M059J (cell line): ENCODE measurements around the gene IRF4. TPM values are rescaled to one million over a fixed set of nuclear protein-coding genes. Genes with fewer than 3 reads are reported as not detected.

Experiments
- DNase-seq: peaks from one replicate; pipeline ENCODE4 v3.0.0-alpha.2; 2012; ENCODE audit warnings: low read depth
- total RNA-seq: library from RNA; depleted of rRNA; stranded (reverse); fragments of >200 nt; shearing (Covaris generic); gene quantifications from 2 replicates; pipeline ENCODE4 v1.2.3, GENCODE V29; 2014

IRF4 gene
- total RNA-seq, 1 experiment from 2014 or later: 0.02 TPM

DNA sequence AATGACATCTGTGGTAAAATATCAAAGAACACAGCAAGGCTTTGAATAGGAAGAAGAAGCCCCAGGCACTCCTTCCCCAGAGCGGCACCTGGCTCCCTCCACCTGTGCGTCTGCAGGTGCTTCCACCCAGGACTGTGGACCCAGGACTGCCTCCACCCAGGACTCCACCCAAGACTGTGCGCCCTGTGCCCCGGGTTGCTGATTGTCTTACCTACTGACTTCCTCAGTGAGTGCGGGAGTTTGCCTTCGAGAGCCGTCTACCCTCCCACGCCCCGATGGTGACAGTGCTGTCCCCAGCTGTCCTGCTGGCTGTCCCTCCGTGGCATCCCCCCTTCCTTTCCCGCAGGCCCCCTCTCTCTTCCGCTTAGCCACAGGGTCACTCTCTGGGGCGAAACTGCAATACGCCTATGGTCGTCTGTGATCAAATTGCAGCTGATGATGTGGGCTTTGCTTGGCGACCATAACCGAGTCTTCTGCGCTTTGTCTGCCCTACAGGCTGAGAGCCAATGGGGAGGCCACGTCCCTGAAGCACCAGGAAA lies 52.1 kb downstream of the IRF4 start:
- no peak for DNase-seq

- DNase-seq: no peak
These were observed 53.2 kb downstream of the IRF4 start for GRCh38 chr6:444653-445275.

DNA sequence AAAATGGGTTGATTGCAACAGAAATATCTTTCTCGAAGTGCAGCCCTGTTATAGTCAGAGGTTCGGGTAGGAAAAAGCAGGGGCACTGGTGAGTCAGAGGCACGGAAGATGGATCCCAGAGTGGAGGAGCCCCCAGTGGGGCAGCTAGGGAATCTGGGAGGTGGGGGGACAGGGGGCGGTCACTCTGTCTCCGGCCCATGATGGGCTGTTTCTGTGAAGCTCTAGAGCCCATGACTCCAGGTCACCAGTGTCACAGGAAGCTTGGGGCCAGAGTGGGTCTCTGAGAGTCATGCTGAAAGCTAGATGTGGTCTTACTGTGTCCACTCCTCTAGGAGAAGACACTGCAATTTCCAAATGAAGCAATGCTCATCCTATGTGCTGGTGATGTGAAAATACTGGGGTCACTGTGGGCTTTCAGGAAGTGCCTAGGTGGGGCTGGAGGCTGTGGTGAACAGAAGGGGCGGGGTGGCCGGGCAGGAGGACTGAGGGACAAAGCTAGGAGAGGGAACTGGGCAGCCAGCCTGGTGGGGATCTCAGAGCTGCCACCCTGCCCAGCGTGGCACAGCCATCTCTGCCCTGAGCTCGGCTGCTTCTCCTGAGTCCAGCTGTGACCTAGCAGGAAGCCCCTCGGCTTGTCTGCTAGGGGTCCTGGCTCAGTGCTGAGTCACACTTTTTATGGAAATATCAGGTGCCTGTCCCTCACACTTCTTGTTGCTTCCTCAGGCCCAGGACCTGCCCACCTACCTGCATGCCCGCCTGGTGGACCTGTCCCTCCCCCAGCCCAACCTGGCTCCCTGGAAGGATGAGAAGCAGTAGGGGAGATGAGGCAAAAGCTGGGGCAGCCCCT lies 54.2 kb downstream of the IRF4 start:
- DNase-seq: no peak

- DNase-seq: peak; percentile 37
These were observed 55.1 kb downstream of the IRF4 start for GRCh38 chr6:446418-447366.

DNA sequence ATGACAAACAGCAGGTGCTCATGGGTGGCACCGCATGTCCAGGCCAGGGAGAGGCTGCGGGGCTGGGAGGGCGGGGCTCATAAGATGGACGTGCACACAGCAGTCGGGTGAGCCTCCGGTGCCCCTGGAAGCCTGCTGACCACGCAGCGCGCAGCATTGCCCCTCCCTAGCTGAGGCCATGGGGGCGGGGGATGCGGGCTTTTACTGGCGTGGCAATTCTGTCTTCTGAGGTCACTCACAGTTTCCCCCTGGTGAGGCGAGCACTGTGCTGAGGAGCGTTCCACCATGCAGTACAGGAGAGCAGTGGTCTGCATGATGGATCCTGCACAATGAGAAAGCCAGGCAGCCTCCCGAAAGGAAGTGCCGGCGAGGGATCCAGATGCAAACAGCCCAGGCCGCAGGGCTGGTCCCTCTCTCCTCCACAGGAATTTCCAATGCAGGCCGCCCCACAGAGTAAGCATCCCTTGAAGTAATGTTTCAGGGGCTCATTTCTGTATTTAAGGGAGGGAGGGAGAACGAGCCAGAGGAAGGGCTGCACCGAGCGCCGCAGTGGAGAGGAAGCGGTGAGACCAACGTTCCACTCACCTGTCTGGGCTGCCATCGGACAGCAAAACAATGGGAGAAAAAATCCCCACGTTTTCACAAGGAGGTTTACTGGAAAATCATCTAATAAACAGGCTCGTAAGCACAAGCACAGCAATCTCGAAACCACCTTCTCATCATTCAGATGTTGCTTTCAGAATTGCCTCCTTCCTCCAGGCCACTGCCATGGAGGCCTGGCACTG lies 56.0 kb downstream of the IRF4 start:
- DNase-seq: no peak

GRCh38 chr6:448296-449056 lies 56.9 kb downstream of the IRF4 start:
- DNase-seq: no peak

DNA sequence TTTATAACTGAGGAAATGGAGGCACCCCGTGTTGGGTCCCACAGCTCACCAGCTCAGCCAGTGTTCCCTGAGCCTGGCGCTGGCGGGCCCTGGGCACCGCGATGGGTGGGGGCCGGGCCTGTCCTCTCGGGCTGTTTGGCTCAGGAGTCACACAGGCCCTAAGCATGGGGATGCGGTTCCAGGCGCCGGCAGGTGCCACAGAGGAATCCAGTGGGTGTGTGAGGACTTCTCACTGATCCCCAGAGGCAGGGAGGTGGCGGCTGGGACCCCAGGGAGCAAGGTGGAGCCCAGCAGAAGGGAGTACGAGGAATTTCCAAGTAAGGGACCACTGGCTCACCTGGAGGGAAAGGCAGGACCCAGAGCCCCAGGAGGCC lies 57.5 kb downstream of the IRF4 start:
- no peak for DNase-seq

DNA sequence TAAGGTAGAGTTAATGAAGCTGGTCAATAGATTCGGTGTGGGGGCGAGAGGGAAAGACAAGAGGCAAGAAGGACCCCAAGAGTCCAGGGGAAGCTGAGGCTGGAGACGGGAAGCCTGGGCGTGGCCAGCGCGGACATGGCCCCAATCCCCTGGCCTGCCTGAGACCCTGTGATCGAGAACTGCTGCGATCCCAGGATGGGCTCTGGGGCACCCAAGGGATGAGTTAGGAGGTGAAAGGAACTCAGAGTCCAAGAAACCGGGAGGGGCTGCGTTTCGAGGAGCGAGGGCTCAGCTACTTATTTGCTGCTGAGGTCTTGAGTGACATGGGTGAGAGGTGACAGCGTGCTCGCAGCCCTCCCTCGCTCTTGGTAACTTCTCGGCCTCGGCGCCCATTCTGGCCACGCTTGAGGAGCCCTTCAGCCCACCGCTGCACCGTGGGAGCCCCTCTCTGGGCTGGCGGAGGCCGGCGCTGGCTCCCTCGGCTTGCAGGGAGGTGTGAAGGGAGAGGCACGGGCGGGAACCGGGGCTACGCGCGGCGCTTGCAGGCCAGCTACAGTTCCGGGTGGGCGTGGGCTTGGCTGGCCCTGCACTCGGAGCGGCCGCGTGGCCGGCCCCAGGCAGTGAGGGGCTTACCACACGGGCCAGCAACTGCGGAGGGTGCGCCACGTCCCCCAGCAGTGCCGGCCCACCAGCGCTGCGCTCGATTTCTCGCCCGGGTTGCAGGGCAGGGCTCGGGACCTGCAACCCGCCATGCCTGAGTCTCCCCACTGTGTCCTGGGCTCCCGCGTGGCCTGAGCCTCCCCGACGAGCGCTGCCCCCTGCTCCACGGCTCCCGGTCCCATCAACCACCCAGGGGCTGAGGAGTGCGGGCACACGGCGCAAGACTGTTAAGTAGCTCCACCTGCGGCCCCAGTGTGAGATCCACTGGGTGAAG lies 58.2 kb downstream of the IRF4 start:
- DNase-seq: no peak

GRCh38 chr6:451336-451735 lies 59.8 kb downstream of the IRF4 start:
- DNase-seq: no peak

- DNase-seq: no peak
These were observed 60.3 kb downstream of the IRF4 start for GRCh38 chr6:451847-452246.

GRCh38 chr6:452301-453067 lies 60.9 kb downstream of the IRF4 start:
- no peak for DNase-seq

- no peak for DNase-seq
These were observed 61.6 kb downstream of the IRF4 start for GRCh38 chr6:453152-453551.

DNA sequence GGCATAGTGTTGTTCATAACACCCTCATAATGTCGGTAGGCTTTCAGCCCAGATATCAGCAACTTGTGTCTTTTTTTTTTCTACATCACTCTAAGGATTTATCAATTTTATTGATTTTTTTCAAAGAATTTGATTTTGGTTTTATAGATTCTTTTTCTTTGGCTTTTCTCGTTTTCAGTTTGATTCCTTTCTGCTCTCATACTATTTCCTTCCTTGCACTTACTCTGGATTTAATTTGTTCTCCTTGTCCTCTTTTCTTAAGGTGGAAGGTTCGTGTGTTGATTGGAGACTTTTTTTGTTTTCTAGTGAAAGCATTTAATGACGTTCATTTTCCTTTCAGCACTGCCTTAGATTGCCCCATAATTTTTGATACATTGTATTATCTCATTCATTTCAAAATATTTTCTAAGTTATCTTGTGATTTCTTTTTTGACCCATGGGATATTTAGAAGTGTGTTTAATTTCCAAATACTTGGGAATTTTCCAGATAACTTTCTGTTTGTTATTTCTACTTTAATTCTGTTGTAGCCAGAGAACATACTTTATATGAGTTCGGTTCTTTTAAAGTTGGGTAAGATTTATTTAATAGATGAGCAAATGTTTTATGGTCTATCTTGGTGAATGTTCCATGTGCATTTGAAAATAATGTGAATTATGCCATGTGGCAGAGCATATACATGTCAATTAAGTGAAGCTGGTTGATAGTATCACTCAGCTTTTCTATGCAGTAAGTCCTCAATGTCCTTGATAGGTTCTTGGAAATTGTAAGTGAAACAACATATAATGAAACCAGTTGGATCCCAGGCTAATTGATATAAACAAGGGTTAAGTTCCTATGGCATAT lies 62.8 kb downstream of the IRF4 start:
- no peak for DNase-seq

DNA sequence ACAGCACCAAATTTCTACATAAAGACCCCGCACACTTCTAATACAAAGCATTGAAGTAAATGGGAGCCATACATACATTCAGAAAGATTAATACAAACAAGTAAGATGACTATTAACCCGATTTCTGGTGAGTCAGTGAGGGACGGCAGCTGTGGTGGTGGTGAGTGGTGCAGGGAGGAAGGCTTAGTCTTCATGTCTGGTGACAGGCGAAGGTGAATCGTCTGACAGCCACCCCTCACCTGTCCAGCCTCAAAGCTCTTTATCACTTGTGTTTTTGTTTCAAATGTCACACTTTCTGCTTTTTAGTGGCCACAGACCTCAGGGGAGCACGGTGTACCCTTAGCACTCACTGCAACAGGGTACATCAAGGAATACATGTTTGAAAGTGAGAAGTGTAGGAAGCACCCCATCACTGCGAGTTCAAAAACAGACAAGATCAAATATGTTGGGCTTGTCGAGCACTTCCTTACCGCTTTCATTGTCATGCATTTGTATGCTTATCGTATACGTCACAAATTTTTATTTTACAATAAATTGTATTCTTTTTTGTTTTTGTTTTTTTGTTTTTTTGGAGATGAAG lies 63.5 kb downstream of the IRF4 start:
- DNase-seq: no peak

- no peak for DNase-seq
These were observed 64.3 kb downstream of the IRF4 start for GRCh38 chr6:455835-456234.

- no peak for DNase-seq
These were observed 64.9 kb downstream of the IRF4 start for GRCh38 chr6:456358-456867.

- no peak for DNase-seq
These were observed 65.3 kb downstream of the IRF4 start for GRCh38 chr6:456887-457286.
